NB4 (cell line): ENCODE results near the gene KCNS1.

Source experiments
- DNase-seq: peaks from one replicate; pipeline ENCODE4 v3.0.0; 2010; ENCODE audit warnings: low read depth
- H3K4me3 ChIP-seq: one replicate; pipeline ENCODE4 v1.5.1; 2011; ENCODE audit warnings: mild to moderate bottlenecking, low read depth, low read length, moderate library complexity
- CTCF ChIP-seq: IDR thresholded peaks from one replicate; pipeline ENCODE4 v1.5.1; 2012; ENCODE audit warnings: low read depth, low read length
- MYC ChIP-seq: IDR thresholded peaks from 2 replicates; pipeline ENCODE4 v1.6.1; 2011; ENCODE audit warnings: low read depth, low read length
- POLR2A ChIP-seq: IDR thresholded peaks from 2 replicates; pipeline ENCODE4 v1.6.1; 2011; ENCODE audit warnings: mild to moderate bottlenecking; ENCODE audit not compliant: insufficient read length; ENCODE audit errors: extremely low read depth
- TF ChIP-seq, protein P1 (sequence below): IDR thresholded peaks from 2 replicates; pipeline ENCODE4 v1.6.1; 2011; ENCODE audit warnings: low read depth, low read length

KCNS1 gene

DNA sequence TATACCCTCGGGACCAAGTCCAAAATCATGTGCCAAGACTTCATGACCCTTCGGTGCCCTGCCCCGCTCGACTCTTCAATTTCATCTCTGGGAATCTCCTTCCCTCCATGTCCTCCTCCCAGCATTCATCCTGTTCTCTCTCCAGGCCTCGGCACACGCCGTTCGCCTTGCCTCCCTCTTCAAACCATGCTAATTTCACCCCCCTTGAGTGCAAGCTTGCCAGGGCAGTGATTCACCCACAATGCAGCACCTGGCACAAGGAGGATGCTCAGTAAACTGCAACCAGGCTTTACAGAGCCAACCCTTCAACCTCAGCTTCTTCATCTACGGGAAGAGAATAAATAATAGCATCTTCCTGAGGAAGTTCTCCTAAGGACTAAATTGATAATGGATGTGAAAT lies 4.1 kb downstream of the KCNS1 start:
- TF ChIP-seq, protein P1, sequence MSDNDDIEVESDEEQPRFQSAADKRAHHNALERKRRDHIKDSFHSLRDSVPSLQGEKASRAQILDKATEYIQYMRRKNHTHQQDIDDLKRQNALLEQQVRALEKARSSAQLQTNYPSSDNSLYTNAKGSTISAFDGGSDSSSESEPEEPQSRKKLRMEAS: no peak
- TF ChIP-seq CTCF (no peak), MYC (no peak), POLR2A (no peak)
- no peak overlapping the region for H3K4me3 ChIP-seq
- DNase-seq: no peak

GRCh38 chr20:45095805-45096238 lies 5.1 kb downstream of the KCNS1 start:
- peak; percentile 76 for DNase-seq
- H3K4me3 ChIP-seq: no peak overlapping the region
- TF ChIP-seq, protein P1: no peak
- TF ChIP-seq POLR2A (no peak), CTCF (peak; percentile 86), MYC (no peak)

DNA sequence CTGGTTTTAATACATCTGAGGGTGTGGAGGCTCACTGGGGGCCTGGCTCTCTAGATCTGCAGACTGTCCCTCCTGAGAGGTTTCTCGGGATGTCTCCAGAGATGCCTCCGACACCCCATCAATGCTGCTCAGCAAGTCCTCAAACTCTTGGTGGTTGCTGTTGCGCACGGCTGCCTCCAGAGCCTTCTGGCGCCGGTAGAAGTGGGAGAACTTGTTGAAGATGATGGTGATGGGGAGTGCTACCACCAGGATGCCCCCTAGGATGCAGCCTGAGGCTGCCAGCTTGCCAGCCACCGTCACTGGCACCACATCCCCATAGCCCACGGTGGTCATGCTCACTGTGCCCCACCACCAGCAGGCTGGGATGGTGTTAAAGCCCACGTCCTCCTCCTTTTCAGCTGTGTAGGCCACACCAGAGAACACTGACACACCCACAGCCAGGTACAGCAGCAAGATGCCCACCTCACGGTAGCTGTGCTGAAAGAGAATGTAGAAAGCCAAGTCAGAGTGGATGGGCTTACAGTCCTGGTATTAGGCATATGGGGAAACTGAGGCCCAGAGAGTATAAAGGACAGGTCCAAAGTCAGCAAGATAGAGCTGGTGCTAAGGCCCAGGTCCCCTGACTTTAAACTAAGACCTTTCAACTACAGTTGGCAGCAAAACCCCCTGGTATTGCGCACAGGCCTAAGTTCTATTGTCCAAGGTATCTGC lies 5.9 kb downstream of the KCNS1 start:
- TF ChIP-seq, protein P1: no peak
- no peak for TF ChIP-seq MYC
- TF ChIP-seq CTCF: no peak
- no peak for TF ChIP-seq POLR2A
- DNase-seq: no peak
- no peak overlapping the region for H3K4me3 ChIP-seq

- no peak overlapping the region for H3K4me3 ChIP-seq
- no peak for TF ChIP-seq MYC
- TF ChIP-seq CTCF: no peak
- TF ChIP-seq, protein P1: no peak
- TF ChIP-seq POLR2A: no peak
- DNase-seq: no peak
These were observed 6.7 kb downstream of the KCNS1 start for GRCh38 chr20:45094201-45094600.

DNA sequence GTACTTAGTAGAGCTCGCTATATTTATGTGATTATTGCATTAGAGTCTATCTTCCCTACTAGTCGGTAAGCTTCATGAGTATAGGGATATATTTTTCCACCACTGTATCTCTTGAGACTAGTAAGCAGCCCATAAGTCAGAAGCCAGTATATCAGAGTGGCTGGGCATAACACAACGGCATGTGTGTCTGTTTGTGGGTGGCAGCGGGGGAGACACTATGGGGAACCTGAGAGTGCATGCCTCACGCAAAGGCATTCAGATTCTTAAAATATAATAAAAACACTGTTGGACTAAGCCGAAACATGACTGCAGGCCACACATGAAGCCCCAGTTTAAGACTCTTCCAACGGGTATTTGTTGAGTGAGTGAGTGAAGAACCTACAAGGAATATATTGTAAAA lies 8.0 kb downstream of the KCNS1 start:
- no peak for DNase-seq
- TF ChIP-seq MYC (no peak), CTCF (no peak), POLR2A (no peak)
- TF ChIP-seq, protein P1: no peak
- H3K4me3 ChIP-seq: no peak overlapping the region
